Fibroblast of the conjunctiva (primary cell): ENCODE results near the gene UIMC1.

Source experiments
- DNase-seq: peaks from one replicate; pipeline ENCODE4 v3.0.0-alpha.2; 2010; ENCODE audit warnings: low read depth

The UIMC1 gene

DNA sequence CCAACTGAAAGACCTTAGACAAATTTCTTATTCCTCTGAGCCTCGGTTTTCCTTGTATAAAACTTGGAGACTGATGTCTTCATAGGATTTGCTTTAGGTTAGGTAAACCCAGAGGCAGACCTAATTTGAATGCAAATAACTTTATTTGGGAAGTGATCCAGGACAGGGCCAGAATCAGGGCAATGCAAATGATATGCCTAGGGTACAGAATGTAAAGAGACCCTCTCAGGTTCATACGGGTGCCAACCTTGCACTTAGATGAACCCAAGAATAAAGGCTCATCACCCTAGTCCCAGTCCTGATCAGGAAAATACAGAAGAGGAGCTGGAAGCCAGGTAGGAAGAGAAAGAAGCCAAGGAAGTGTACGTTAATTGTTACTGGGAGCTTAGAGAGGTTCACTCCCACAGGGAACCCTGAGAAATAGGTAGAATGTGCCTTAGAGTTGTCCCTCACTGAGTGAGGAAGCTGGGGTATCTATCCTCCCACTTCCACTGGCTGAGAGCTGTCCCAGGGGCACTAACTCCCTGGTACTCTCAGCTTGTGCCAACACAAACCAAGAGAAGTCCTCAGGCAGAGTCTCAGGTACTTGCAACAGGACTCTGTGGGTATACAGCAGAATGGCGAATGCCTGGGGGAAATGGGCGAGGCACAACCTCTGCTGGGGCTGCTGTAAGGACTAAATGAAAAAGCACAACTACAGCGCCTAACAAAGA lies 104.3 kb downstream of the UIMC1 start:
- DNase-seq, result no peak

DNA sequence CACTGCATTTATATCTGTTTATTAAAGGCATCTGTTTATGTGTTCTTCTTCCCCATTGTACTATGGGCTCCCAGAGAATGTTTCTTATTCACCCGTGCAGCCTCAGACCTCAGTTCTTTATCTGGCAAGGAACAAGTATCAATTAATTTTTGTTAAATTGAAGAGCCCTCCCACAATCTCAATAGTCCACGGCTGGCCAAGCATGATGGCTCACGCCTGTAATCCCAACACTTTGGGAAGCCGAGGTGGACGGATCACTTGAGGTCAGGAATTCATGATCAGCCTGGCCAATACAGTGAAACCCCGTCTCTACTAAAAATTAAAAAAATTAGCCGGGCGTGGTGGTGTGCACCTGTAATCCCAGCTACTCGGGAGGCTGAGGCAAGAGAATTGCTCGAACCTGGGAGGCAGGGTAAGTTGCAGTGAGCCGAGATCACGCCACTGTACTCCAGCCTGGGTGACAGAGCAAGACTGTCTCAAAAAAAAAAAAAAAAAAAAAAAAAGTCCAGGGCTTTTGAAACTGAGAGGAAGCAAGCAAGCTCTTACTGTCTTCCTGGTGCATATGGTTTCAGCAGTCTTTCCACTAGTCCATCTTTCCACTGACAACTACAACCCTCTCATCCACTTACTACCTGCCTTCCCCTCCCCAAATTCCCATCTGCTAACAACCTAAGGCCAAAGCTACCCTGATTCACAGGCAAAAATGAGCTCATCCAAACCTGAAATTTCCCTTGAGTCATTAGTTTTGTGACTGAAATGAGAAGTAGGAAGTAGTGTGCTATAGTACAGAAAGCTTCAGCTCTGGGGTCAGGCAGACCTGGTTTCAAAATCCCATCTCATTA lies 105.1 kb downstream of the UIMC1 start:
- DNase-seq, result no peak

GRCh38 chr5:176900780-176901204 lies 105.8 kb downstream of the UIMC1 start:
- DNase-seq, result no peak

GRCh38 chr5:176899946-176900779 lies 106.4 kb downstream of the UIMC1 start:
- DNase-seq, result no peak

DNA sequence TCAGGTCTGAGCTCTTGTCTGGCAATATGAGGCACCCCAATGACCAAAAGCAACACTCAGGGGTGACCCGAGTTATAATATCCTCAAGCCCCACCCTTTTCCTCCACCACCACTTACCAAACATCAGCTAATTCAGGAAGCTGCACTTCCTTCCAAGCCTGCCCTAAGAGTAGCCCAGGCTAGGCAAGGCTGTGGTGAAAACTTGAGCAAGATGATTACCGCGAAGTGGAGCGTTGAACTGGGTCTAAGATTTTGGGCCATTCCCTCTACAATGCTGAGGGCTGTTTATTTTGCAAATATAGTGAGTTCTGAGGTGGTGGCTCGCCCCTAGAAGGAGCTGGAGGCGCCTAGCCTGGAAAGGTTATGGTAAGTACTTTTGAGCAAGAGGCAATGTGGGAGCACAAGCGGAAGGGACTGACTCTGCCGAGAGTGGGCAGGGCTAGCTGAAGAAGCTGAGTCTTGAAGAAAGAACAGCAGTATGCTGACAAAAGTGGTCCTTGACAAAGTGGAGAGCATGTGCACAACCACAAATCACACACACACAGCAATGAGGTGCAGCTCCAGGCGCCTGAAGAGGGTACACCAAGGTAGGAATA lies 107.2 kb downstream of the UIMC1 start, which contains the start of gene HK3:
Gene HK3 (minus strand): TSS at position 51 of the 596 bp plus-strand sequence. CDS start 3,187 bp downstream, outside the sequence.
- DNase-seq, result no peak

DNA sequence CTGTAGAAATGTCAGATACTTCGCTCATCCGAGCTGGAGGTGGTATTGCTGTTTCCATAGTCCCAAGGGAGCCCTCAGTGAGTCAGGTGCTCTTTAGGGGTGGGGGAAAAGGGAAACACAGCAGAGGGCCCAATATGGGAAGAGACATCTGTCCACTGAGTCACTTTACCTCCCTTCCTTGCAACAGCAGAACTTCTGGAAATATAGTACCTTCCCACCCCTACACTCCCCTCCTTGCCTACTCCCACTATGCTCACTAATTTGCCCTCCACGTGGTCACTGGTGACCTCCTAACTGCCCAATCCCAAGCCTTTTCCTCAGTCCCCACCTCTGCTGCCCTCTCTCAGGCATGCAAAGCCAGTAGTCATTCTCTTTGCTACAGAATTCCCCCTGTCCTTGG lies 109.3 kb downstream of the UIMC1 start:
- DNase-seq, result no peak

- DNase-seq, result no peak
Measured at GRCh38 chr5:176895831-176896230, 110.7 kb downstream of the UIMC1 start.

DNA sequence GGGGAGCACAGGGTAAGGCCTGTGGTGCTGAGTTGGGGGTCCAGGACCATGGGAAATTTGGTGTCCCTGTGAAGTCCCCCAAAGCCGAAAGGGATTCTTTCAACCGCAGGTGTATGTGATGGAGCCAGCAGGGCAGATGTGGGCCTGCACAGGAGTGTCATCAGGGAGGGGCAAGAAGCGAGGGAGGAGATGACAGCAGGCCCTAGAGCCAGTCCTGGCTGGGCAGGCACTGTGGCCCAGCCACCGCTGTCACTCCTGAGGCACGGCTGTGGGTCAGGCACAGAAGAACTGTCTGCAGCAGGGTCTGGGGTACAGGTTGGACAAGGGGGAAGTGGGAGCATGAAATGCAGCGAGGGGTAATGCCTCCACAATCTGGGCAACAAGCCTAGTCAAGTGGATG lies 112.3 kb downstream of the UIMC1 start:
- DNase-seq, result no peak

DNA sequence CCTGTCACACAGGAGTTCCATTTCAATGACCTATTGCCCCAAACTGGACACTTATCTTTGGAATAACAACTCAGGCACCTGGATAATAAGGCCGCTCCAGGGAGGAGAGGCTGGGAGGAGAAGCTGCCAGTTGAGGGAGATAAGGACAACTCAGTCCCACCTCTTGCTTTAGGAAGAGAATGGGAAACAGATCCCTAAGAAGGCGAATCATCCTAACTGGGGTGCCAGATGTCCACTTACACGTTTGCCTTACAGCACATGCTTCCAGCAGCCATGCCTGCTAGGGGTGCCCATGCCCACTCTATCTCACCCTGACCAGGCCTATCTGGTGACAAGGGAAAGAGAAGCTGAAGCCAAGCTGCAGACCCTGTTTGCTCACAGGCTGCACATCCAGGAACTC lies 113.9 kb downstream of the UIMC1 start:
- no peak for DNase-seq

- DNase-seq, result no peak
Measured at GRCh38 chr5:176891331-176891958, 115.1 kb downstream of the UIMC1 start.

DNA sequence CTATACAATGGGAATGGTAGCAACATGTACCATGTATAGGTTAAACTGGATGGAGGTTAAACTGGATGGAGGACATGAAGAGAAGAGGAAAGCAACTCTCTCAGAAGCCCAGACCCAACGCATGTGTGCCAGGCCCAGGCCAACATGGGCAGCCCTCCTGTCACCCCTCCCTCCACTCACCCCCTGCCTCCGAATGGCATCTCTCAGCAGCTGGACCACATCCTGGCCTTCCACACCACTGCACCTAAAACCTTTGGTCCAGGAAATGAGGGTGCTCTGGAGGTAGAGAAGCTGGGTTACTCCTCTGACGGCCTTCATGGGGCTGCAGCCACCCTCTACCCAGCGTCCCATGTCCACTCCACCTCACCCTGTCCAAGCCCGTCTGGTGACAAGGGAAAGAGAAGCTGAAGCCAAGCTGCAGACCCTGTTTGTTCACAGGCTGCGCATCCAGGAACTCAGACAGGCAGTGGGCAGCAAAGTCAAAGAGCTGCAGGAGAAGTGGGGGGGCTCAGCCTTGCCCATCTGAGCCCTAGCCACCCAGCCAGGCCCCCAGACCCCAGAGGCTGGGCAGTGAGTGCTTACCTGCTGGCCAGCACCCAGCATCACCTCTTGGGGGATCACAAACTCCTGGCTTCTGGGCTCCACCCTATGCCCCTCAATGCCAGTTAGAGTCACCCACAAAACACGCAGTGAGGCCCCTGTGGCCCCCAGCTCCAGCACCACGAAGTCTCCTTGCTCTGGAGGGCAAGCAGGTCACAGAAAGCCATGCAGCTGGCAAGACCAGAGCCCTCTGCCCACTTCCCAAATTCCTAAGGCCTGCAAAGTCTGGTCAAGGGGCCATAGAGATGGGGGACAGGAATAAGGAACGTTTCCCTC lies 115.9 kb downstream of the UIMC1 start:
- no peak for DNase-seq

- DNase-seq, result no peak
Measured at GRCh38 chr5:176889321-176890280, 117.0 kb downstream of the UIMC1 start.

GRCh38 chr5:176888865-176889165 lies 117.8 kb downstream of the UIMC1 start:
- no peak for DNase-seq

GRCh38 chr5:176888016-176888864 lies 118.3 kb downstream of the UIMC1 start:
- DNase-seq, result no peak

DNA sequence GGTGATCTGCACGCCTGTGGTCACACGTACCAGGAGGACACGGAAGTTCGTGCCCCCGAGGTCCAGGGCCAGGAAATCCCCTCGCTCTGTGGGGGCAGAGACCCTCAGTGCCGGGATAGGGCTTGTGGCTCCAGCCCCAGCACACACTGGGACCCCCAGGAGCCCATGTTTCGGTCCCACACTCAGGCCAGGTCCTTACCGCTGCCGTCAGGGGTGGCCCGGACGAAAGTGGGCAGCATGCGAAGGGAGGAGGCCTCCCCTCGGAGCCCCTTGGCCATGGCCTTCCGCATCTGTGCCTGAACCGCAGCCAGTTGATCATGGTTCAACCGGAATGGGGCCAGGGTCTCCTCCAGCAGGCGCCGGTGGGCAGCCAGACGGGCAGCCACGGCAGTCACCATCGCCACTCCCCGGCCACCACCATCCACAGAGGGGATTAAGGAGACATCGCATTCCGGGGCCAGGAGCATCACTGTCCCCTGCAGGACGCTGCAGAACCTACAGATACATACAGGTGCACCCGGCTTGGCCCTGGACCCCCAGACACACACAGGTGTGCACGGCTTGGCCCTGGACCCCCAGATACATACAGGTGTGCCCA lies 119.2 kb downstream of the UIMC1 start:
- DNase-seq, result no peak

DNA sequence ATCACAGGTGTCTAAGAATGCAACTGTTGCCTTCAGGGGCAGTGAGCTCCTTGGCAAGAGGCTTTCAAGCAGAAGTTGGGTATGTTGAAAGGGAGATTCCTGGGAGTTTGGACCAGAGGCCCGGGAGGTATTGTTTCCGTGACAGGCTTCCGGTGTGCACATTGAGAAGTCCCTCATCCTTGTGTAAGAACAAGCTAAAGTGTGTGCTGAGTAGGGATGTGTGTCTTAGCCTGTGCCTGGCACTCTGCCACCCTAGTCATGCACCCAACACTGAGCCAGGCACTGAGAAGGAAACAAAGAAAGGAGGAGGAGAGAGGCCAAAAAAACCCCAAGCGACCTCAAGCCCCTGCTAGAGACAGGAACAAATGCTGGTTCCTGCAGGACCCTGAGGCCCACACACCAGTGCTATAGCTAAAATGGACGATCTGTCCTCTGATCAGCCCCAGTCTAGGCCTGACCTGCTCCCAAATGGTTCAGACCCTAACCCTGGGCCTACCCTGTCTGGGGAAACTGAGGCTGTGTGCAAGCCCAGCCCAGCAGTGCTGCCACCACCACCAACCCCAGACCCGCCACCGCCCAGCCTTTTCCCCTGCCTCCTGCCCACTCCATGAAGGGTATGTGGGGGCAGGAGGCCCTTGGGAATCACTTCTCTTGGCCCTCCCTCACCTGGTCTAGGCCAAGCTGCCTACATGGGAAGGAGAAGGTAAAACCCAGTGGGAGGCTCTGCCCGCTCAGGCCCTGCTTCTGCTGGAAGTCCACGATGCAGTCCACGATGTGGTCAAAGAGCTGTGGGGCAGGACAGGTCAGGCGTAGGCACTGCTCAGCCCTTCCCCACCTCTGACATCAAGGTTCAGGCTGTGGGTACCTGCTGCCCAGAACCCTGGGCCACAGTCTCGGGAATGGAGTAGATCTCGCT lies 120.0 kb downstream of the UIMC1 start:
- DNase-seq, result no peak

- DNase-seq, result no peak
Measured at GRCh38 chr5:176884571-176884890, 122.0 kb downstream of the UIMC1 start.
